Activated CD8-positive, alpha-beta memory T cell treated with anti-CD3 and anti-CD28 coated beads for 48 hours (primary cell): ENCODE measurements around the gene ANKIB1.
A peak's percentile ranks its signal among the peaks of the same experiment; 100 is the strongest.
"Not testable (repeated sequence)": the region's sequence is repeated elsewhere in the genome, so short reads cannot be mapped to it uniquely, and the experiment has no call there.

Experiments used
- DNase-seq, 3 experiments: peaks; one replicate each; pipeline ENCODE4 v3.0.0-alpha.2; 2020; ENCODE audit warnings: low read depth in 2 of 3, low spot score in 2 of 3

ANKIB1 gene

DNA sequence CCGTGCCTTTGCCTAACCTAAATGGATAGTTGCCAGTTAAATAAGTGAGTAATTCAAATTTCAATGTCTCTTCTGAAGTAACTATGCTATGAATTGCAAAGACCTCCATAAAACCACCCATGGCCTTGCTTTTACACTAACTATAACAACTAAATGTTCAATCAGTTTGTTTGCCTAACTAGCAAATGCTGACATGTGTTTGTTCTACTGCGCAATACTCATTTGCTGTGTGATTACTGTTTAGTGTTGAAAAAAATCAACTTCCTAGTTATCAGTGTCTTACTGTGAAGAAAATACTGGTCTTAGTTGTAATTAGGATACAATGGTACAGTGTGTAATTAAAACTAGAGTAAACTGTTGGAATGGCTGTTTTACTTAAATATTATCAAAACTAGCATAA lies 154.2 kb downstream of the ANKIB1 start:
- DNase-seq: no peak

GRCh38 chr7:92402920-92403759 lies 157.4 kb downstream of the ANKIB1 start:
- DNase-seq: no peak

GRCh38 chr7:92403760-92404074 lies 157.9 kb downstream of the ANKIB1 start:
- DNase-seq: no peak

DNA sequence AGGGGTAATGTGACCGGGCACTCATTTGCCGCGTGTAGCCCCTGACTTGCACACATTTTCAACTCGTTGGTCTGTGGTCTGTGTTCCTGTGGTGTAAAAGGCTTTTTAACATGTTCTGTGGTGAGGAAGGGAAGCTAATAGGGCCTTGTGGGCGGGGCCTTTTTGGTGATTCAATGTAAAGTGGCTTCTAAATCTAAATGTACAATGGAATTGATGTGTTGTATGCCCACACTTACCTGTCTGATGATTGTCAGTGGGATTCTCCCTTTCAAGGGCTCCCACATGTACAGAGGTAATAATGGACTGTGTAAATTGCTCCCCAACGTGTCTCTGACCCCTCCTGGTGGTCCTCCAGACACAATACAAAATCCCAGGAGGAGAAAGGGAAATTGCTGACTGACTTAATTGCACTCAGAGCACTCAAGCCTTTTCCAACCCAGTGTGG lies 158.4 kb downstream of the ANKIB1 start:
- DNase-seq: peak in 2 of 3 experiments; percentile 7 to 8

GRCh38 chr7:92409357-92409756 lies 163.6 kb downstream of the ANKIB1 start:
- no peak for DNase-seq

DNA sequence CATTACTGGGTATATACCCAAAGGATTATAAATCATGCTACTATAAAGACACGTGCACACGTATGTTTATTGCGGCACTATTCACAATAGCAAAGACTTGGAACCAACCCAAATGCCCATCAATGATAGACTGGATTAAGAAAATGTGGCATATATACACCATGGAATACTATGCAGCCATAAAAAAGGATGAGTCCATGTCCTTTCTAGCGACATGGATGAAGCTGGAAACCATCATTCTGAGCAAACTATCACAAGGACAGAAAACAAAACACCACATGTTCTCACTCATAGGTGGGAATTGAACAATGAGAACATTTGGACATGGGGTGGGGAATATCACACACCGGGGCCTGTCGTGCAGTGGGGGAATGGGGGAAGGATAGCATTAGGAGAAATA lies 164.4 kb downstream of the ANKIB1 start:
- DNase-seq: not testable (repeated sequence)

DNA sequence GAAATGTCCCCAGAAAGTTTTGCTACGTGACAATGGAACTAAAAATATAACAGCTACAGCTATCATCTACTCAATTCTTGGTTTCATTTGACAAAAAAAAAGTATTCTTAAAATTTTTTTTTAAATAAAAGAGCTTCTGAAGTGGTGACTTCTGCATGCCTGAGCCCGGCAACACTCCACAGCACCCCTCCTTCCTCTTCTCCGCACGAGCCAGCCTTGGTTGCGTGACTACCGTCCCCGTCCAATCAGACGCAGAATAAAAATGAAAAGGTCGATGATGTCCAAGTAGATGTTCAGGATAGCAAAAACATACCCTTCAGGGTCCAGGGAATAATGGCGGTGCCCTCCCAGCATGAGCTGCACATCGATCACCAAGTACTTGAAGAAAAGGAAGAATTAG lies 167.0 kb downstream of the ANKIB1 start:
- no peak for DNase-seq

- no peak for DNase-seq
Observed at GRCh38 chr7:92413550-92413949, 167.8 kb downstream of the ANKIB1 start.

DNA sequence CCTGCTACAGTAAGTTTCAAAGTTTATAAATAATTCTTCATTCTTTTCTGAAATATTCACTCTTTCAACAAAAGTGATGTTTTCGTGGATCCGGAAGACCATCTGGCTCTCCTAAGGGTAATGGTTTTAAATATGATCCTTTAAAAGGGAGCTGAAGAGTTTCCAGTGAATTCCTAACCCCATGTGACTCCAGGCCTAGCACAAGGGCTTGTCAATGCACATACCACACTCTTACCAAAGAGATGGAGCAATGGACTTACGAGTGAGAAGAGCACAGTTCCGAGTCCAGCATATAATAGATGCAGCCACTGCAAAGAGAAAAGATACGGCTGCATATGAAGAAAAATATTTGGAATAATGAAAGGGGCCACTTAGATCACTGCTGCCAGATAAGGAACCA lies 169.5 kb downstream of the ANKIB1 start:
- no peak for DNase-seq

DNA sequence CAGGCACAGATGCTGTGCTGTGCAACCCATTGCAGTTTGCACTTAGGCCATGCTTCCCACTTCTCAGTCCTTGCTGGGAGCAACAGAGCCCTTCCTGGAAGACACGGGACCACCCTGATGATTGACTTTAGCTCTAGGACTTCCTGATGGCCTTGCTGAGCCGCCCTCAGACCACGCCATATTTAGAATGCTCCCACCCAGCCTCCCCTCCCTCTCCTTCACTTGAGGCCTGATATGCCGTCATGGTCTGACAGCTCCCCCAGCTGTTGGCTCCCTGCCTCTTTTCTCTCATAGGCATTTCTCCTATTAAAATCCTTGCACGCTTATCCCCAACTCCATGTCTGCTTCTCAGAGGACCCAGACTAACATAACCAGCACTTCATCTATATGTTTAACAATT lies 172.1 kb downstream of the ANKIB1 start:
- no peak for DNase-seq

DNA sequence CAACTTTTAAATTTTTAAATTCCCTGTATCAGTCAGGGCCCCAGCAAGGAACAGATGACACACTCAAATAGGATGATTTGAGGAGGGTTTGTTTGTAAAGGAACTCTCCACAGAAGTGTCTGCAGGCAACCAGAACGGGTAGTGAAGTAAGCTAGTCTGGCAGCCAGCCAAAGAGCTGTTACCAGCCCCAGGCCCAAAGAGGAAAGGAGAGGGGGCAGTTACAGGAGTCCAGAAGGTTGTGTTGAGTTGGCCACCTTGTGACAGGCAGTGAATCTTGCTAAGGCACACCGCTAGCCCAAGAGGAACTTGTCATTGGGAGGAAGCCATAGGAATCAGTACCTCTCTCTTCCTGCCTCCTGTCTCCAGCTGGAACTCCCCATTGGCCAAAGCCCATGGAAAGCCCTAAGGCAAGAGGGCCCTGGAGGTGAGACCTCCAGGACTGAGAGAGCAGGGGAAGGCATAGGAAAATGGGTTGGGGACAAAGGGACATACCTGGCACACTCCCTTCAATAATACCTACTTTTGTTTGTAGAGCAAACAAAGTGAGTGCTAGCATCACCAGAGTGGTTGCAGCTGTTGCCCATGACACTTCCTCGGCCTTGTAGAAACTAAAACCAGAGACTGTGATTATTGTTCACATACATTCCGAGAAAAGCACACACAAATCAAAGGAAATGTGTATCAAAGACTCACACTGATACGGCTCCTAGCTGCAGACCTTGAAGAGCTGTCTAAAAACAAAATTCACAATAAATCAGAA lies 176.1 kb downstream of the ANKIB1 start:
- DNase-seq: no peak

DNA sequence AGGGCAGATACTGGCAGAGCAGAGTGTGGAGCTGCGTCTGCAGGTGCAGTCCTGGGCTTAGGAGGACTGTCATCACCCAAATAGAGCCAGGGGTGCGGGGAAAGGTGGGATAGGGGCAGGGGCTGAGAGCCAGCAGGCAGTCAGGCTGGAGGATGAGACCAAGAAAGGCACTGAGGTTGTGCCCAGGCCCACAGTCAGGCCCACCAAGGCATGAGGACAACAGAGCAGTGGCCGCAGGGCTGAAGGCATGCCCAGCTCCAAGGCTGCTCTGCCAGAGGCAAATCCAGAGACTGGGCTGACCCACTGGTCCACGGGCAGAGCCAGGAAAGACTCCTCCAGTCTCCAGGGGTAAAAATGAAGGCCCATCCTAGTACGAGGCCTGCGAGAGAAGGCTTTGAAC lies 177.2 kb downstream of the ANKIB1 start:
- DNase-seq: no peak

DNA sequence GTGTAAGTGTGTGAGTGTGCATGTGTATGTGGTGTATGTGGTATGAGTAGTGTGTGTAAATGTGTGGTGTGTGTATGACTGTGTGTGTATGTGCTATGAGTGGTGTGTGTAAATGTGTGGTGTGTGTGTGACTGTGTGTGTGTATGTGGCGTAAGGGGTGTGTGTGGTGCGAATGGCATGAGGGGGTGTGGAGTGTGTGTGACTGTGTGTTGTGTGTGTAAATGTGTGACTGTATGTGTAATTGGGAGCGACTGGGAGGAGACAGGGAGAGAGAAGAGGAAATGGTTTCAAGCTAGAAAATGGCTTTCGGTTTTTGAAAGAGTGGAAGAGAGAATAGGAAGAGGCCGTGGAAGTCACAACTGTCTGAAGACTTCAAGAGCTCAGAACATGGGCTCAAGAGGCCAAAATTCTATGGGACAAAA lies 177.9 kb downstream of the ANKIB1 start:
- no peak for DNase-seq

DNA sequence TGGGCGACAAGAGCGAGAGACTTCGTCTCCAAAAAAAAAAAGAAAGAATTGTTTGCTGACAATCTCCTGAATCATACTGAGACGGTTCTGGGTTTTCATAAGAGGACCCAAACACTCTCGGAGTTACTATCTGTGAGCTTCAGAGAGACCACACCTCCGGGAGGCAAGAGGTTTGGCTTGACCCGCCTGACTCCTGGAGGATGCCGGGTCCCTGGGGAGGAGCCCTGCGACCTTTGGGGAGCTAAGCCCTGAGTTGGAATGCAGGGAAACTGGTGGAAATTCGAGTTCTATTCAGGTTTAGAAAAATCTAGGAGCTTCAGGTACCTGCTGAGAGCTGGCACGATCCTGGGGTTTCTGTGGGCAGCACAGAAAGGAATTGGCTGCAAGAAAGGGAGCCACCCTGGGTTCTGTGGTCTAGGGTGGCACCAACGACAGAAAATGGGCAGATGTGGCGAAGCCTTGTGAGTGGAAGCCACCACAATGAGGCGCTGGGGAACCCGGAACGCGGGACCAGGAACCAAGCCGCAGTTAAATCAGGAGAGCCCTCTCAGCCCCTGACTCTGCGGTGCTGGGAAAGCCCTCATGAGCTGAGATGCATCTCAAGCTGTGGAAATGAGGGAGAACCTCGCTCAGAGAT lies 179.7 kb downstream of the ANKIB1 start:
- DNase-seq: no peak

DNA sequence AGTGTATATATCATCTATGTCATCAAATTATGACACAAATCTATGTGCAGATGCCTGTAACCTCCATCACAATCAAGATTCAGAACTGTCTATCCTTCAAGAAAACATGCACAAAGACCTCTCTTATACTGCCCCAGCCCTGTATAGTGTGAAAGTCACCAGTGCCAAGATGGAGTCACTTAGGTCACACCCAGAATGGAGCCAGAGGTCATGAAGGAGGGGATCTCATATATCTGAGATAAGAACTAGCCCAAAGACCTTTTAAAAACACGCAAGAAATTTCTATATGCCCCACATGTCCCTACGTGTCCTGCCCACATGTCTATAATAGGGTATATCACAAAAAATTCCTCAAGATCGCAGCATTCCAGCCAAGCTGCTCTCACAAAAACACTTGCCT lies 181.4 kb downstream of the ANKIB1 start:
- no peak for DNase-seq

- DNase-seq: no peak
Observed at GRCh38 chr7:92432299-92432946, 186.6 kb downstream of the ANKIB1 start.

DNA sequence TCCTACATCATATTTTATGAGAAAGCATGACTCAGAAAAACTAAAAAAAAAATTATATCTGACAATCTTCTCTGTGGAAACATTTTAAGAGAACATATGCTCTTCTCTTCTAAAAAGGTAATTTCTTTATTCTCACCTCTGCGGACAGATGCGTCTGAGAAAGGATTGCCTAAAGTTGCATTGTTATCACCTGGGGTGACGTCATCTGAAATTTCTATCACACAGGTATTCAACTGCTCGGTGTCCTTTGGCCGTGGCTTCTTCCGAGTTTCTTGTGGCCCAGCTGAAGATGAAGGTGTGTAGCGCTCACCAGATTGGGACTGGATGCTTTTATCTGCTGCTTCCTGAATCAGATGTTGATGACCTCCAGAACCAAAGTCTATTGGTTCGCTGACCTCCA lies 187.2 kb downstream of the ANKIB1 start:
- no peak for DNase-seq

- DNase-seq: no peak
Observed at GRCh38 chr7:92435542-92435941, 189.8 kb downstream of the ANKIB1 start.

DNA sequence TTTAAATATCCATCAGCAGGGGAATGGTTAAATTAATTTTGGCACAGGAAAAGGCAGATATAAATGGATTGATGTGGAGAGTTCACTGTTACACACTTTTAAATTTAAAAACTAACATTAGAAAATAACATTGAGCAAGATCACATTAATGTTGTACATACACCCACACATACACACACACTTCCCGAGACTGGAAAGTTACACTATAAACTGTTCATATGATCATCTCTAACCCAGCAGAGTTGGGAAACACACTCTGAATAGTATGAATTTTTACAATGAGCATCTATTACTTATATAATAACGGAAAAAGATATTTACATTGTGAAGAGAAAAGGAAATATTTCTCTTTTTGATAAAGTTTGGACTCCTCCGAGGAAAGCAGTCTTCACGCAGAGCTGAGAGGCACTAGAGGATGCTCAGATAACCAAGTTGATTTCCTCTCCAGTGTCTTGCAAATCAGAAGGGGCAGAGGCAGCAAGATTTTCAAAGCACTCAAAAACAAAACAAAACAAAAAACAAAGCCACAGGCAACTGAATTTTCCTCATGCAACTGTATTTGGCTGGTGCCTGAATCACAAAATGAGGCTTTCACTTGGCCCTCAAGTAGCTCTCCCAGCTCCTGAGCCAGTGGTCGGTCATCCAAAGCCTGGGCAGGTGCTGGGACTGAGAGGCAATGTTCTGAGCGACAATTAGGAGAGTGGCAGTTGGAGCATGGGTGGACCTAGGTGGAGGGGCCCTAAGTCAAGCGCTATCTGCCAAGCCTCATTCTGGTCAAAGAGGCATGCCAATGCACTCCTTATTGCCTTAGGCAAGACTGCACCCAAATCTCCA lies 191.1 kb downstream of the ANKIB1 start:
- DNase-seq: no peak

GRCh38 chr7:92437956-92438491 lies 192.2 kb downstream of the ANKIB1 start:
- DNase-seq: no peak
